ENCODE results near the gene LZTR1.

Gene LZTR1

GRCh38 chr22:20957102-20957682 is 24.9 kb upstream of the LZTR1 start:
- peak overlapping the region; percentile 52 for H3K4me3 ChIP-seq (replicated peaks; ENCODE audit: low read depth, low read length)
- DNase-seq (ENCODE audit: extremely low read depth, low read depth), result no peak
- TF ChIP-seq CTCF (IDR thresholded peaks at IDR 0.05; ENCODE audit: low read depth, low read length, missing control alignments), result no peak

DNA sequence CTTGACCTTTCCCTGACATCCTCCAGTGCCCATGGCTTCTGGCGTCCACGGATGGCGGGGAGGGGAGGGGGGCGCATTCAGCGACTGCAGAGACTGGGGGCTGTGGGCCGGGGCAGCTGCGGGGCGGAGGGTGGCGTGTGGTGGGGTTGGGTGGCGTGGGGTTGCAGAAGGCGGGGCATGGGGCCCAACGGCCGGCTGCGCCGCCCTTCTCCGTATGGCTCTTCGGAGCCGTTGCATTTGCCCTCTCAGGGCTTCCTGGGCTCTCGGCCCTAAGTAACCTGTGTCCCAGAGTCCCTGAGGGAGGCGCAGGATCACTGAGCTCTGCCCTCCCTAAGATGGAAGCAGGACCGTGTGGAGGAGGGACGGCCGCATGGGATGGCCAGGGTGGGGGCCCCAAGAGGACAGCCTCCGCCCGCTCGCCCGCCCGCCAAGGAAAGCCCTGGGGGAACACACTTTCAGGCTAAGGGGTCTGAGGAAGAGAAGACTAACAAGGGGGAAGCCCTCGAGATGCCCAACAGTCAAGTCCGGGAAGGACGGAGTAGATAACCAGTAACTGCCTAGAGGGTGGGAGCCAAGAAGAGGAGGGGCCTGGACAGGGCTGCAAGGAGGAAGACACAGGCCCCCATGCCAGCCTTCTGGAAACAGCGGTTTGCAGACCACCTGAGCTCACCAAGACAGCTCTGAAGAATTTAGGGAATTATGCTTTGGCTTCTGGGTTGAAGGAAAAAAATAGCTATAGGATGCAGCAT is 24.2 kb upstream of the LZTR1 start:
- no peak for DNase-seq (ENCODE audit: extremely low read depth, low read depth)
- no peak for TF ChIP-seq CTCF (IDR thresholded peaks at IDR 0.05; ENCODE audit: low read depth, low read length, missing control alignments)
- H3K4me3 ChIP-seq (replicated peaks; ENCODE audit: low read depth, low read length), result peak overlapping the region; percentile 52

DNA sequence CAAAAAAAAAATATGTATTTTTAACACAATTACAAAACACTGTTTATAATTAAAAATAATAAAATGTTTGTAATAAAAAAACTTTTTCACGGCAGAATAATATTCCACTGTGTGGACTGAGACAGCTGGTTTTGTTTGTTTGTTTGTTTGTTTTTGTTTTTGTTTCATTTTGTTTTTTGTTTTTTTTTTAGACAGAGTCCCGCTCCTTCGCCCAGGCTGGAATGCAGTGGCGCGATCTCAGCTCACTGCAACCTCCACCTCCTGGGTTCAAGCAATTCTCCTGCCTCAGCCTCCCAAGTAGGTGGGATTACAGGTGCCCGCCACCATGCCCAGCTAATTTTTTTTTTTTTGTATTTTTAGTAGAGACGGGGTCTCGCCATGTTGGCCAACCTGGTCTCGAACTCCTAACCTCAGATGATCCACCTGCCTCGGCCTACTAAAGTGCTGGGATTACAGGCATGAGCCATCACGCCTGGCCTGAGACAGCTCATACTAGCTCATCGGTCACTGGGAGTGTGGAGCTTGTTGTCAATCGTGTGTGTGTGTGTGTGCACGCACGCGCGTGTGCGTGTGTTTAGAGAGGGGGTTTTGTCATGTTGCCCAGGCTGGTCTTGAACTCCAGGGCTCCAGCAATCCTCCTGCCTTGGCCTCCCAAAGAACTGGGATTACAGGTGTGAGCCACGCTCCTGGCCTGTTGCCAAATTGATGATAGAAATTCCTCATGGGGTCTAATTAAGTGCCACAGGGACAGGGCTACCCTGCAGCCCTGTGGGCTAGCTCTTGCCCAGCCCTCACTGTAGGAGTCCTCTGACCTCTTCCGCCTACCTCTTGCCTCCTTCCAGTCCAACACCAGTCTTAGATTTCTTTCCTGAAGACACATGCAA is 22.3 kb upstream of the LZTR1 start:
- no peak for TF ChIP-seq CTCF (IDR thresholded peaks at IDR 0.05; ENCODE audit: low read depth, low read length, missing control alignments)
- no peak for DNase-seq (ENCODE audit: extremely low read depth, low read depth)
- no peak overlapping the region for H3K4me3 ChIP-seq (replicated peaks; ENCODE audit: low read depth, low read length)

DNA sequence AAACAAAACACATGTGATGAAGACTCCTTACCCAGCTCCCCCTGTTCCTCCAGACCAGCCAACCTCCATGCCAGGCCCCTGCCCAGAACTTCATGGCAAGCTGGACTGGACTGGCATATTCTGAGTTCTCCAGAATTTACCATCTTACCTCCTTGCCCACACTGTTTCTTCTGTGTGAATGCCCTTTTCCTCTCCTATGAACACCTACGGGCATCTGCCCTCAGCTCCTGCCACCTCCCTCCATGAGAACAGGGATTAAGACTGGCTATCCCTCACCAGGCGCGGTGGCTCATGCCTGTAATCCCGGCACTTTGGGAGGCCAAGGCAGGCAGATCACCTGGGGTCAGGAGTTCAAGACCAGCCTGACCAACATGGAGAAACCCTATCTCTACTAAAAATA is 21.5 kb upstream of the LZTR1 start:
- H3K4me3 ChIP-seq (replicated peaks; ENCODE audit: low read depth, low read length), result no peak overlapping the region
- TF ChIP-seq CTCF (IDR thresholded peaks at IDR 0.05; ENCODE audit: low read depth, low read length, missing control alignments), result no peak
- no peak for DNase-seq (ENCODE audit: extremely low read depth, low read depth)

DNA sequence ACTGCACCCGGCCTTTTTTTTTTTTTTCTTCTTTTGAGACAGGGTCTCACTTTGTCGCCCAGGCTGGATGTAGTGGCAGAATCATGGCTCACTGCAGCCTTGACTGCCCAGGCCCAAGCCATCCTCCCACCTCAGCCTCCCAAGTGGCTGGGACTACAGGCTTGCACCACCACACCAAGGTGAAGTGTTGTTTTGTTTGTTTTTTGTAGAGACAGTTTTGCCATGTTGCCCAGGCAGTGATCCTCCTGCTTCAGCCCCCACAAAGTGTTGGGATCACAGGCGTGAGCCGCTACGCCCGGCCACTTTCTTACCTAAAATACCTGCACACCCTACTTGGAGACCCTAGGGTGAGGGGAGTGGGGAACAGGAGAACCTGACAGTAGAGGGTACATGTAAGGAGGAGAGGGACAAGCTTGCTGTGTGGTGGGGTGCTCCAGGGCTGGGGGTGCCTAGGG is 19.6 kb upstream of the LZTR1 start:
- DNase-seq (ENCODE audit: extremely low read depth, low read depth), result no peak
- no peak for TF ChIP-seq CTCF (IDR thresholded peaks at IDR 0.05; ENCODE audit: low read depth, low read length, missing control alignments)
- H3K4me3 ChIP-seq (replicated peaks; ENCODE audit: low read depth, low read length), result no peak overlapping the region

DNA sequence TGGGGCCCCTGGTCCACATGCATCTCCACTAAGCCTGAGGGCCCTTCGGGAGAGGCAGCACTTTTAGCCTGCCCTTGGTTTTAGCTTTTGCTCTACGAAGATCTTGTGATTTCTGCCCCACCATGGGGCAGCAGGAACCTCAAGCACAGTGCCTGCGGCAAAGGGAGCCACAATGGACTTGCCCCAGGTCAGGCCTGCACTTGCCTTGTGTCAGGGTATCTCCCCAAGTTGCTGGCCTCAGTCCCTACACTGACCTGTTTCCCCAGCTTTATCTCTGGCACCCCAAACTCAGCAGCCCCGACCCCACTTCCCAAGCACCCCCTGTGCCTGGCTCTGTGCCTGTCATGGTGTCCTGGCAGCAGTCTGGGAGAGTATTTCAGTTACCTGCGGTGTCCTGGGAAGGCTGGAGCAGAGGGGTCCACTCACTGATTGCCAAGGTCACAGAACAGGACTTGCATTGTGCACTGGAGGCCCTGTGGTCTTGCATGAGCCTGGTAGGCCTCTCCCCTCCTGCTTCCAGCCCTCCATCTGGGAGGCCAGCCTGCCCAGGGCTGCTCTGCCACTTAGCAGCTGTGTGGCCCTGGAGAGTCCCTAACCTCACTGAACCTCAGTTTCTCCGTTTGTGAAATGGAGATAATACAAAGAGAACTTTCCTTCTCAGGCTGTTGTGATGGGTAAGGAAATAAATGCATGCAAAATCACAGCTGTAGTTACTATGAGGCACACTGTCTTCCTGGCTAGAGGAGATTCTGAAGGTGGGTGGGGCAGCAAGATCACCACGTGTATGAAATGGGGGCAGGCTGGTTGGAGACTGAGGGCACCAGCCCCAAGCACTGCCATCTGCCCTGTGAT is 18.7 kb upstream of the LZTR1 start:
- no peak for DNase-seq (ENCODE audit: extremely low read depth, low read depth)
- H3K4me3 ChIP-seq (replicated peaks; ENCODE audit: low read depth, low read length), result no peak overlapping the region
- TF ChIP-seq CTCF (IDR thresholded peaks at IDR 0.05; ENCODE audit: low read depth, low read length, missing control alignments), result no peak
